Omental fat pad (tissue), 4 donors: ENCODE data around the gene STX11. TPM values are rescaled to one million over a fixed set of nuclear protein-coding genes. Genes with fewer than 3 reads are reported as not detected.

Experiments used
- ATAC-seq: fragments of 150-250 bp; one replicate; pipeline ENCODE4 v1.9.1; 2016; ENCODE audit warnings: mild to moderate bottlenecking, moderate library complexity; ENCODE audit not compliant: low FRiP score
- DNase-seq: peaks from one replicate; pipeline ENCODE4 v3.0.0-alpha.2; 2019; ENCODE audit warnings: low spot score
- total RNA-seq, 4 donors: library from RNA; depleted of rRNA; stranded (reverse); fragments of >200 nt; gene quantifications; one replicate each; pipeline ENCODE4 v1.1.0, GENCODE V29; 2016
- TF ChIP-seq, protein P1 (sequence below), 3 donors: fragments of 450-650 bp; IDR thresholded peaks; one replicate each; pipeline ENCODE4 v1.5.1; 2016 to 2017; ENCODE audit warnings: antibody characterized with exemption in 3 of 3, mild to moderate bottlenecking in 3 of 3, moderate library complexity in 2 of 3

STX11 gene
- total RNA-seq, 4 donors from 2014 or later: 34.5 to 156 (median 113) TPM

GRCh38 chr6:144195671-144196270 is 45.5 kb downstream of the STX11 start:
- TF ChIP-seq, protein P1, sequence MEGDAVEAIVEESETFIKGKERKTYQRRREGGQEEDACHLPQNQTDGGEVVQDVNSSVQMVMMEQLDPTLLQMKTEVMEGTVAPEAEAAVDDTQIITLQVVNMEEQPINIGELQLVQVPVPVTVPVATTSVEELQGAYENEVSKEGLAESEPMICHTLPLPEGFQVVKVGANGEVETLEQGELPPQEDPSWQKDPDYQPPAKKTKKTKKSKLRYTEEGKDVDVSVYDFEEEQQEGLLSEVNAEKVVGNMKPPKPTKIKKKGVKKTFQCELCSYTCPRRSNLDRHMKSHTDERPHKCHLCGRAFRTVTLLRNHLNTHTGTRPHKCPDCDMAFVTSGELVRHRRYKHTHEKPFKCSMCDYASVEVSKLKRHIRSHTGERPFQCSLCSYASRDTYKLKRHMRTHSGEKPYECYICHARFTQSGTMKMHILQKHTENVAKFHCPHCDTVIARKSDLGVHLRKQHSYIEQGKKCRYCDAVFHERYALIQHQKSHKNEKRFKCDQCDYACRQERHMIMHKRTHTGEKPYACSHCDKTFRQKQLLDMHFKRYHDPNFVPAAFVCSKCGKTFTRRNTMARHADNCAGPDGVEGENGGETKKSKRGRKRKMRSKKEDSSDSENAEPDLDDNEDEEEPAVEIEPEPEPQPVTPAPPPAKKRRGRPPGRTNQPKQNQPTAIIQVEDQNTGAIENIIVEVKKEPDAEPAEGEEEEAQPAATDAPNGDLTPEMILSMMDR (IDR thresholded peaks at IDR 0.05): no peak
- ATAC-seq (no peak), DNase-seq (no peak)

DNA sequence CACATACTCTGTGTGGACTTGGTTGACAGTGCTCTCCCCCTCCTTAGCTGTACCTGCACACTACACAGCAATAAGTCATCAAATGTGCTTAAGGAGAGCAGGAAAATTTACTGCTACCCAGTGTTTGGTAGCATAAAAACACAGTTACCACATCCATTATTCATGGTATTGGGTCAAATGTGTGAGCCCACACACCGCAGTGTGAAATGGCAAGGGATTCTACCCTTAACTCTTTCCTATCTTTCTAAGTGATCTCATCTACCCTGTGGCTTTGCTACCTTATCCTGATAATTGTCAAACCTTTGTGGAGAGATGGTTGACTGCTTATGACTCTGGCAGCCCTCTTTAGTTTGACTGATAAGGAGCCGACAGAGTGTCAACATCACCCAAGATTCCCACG is 47.6 kb downstream of the STX11 start:
- no peak for ATAC-seq
- TF ChIP-seq, protein P1 (IDR thresholded peaks at IDR 0.05): no peak
- no peak for DNase-seq

GRCh38 chr6:144202879-144203468 is 52.7 kb downstream of the STX11 start:
- ATAC-seq (no peak), DNase-seq (no peak)
- TF ChIP-seq, protein P1 (IDR thresholded peaks at IDR 0.05): no peak

GRCh38 chr6:144211160-144211559 is 60.8 kb downstream of the STX11 start:
- DNase-seq: no peak
- TF ChIP-seq, protein P1 (IDR thresholded peaks at IDR 0.05): no peak
- no peak for ATAC-seq

- TF ChIP-seq, protein P1 (IDR thresholded peaks at IDR 0.05): no peak
- DNase-seq (no peak), ATAC-seq (no peak)
Measured at GRCh38 chr6:144213315-144213714, 63.0 kb downstream of the STX11 start.

DNA sequence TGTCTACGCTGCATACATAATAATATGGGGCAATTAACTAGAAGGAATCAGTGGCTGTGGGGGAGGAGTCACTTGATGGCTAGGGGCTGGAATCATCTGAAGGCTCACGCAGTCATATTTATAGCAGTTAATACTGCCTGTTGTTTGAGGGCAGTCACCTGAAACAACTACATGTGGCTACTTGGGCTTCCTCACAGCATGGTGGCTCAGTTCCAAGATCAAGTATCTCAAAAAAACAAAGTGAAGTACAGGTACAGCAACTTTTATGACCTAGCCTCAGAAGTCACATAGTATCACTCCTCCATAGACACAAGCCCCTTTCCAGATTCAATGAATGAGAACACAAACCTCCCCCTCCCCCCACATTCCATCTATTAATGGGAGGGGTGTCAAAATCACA is 63.7 kb downstream of the STX11 start:
- TF ChIP-seq, protein P1 (IDR thresholded peaks at IDR 0.05): no peak
- ATAC-seq: no peak
- DNase-seq: no peak
